Measurements from ENCODE around the gene KLHL40.

GRCh38 chr3:42732196-42732828 lies 47.0 kb downstream of the KLHL40 start:
- TF ChIP-seq PKNOX1 (IDR thresholded peaks at IDR 0.05) (no peak), L3MBTL2 (conservative IDR thresholded peaks at IDR 0.05) (no peak), ZNF384 (IDR thresholded peaks at IDR 0.05) (no peak), TARDBP (IDR thresholded peaks at IDR 0.05) (no peak), FOXM1 (IDR thresholded peaks at IDR 0.05; ENCODE audit: borderline replicate concordance) (no peak), SP1 (IDR thresholded peaks at IDR 0.05) (no peak), HDGF (IDR thresholded peaks at IDR 0.05; ENCODE audit: borderline replicate concordance) (no peak), CTBP1 (IDR thresholded peaks at IDR 0.05; ENCODE audit: borderline replicate concordance) (no peak), FOXK2 (IDR thresholded peaks at IDR 0.05) (no peak), SUZ12 (IDR thresholded peaks at IDR 0.05) (no peak), FOXA1 (IDR thresholded peaks at IDR 0.05) (no peak), NFRKB (IDR thresholded peaks at IDR 0.05) (no peak), ELF4 (IDR thresholded peaks at IDR 0.05) (no peak)
